ENCODE measurements around the gene CNPY1.

Gene CNPY1

GRCh38 chr7:155569681-155570080 lies 23.3 kb upstream of the CNPY1 start:
- TF ChIP-seq RAD21 (IDR thresholded peaks at IDR 0.05; ENCODE audit: low read depth) (no peak), TEAD4 (IDR thresholded peaks at IDR 0.05) (no peak), REST (IDR thresholded peaks at IDR 0.05; ENCODE audit: low read depth) (no peak), MAX (IDR thresholded peaks at IDR 0.05) (no peak), TAF1 (IDR thresholded peaks at IDR 0.05; ENCODE audit: low read depth) (no peak), YY1 (IDR thresholded peaks at IDR 0.05; ENCODE audit: low read depth) (no peak), CREB1 (IDR thresholded peaks at IDR 0.05; ENCODE audit: low read depth) (no peak), CEBPB (IDR thresholded peaks at IDR 0.05) (no peak), EP300 (IDR thresholded peaks at IDR 0.05; ENCODE audit: borderline replicate concordance) (no peak), ZBTB7A (IDR thresholded peaks at IDR 0.05; ENCODE audit: low read depth) (no peak), FOXM1 (IDR thresholded peaks at IDR 0.05; ENCODE audit: borderline replicate concordance, low read depth) (no peak)
- TF ChIP-seq, protein P1, sequence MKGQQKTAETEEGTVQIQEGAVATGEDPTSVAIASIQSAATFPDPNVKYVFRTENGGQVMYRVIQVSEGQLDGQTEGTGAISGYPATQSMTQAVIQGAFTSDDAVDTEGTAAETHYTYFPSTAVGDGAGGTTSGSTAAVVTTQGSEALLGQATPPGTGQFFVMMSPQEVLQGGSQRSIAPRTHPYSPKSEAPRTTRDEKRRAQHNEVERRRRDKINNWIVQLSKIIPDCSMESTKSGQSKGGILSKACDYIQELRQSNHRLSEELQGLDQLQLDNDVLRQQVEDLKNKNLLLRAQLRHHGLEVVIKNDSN (IDR thresholded peaks at IDR 0.05) = no peak

GRCh38 chr7:155568842-155569494 lies 22.6 kb upstream of the CNPY1 start:
- TF ChIP-seq TAF1 (IDR thresholded peaks at IDR 0.05; ENCODE audit: low read depth) = no peak
- no peak for TF ChIP-seq RAD21 (IDR thresholded peaks at IDR 0.05; ENCODE audit: low read depth)
- TF ChIP-seq YY1 (IDR thresholded peaks at IDR 0.05; ENCODE audit: low read depth) = no peak
- no peak for TF ChIP-seq REST (IDR thresholded peaks at IDR 0.05; ENCODE audit: low read depth)
- TF ChIP-seq TCF12 (IDR thresholded peaks at IDR 0.05; ENCODE audit: low read depth) = no peak
- no peak for TF ChIP-seq EP300 (IDR thresholded peaks at IDR 0.05; ENCODE audit: borderline replicate concordance)
- TF ChIP-seq NFIC (IDR thresholded peaks at IDR 0.05) = no peak
- TF ChIP-seq CREB1 (IDR thresholded peaks at IDR 0.05; ENCODE audit: low read depth) = no peak
- no peak for TF ChIP-seq ZBTB7A (IDR thresholded peaks at IDR 0.05; ENCODE audit: low read depth)
- TF ChIP-seq, protein P1 (IDR thresholded peaks at IDR 0.05) = no peak
- no peak for TF ChIP-seq EGR1 (IDR thresholded peaks at IDR 0.05)

GRCh38 chr7:155568333-155568660 lies 21.9 kb upstream of the CNPY1 start:
- TF ChIP-seq MAX (IDR thresholded peaks at IDR 0.05) (no peak), REST (IDR thresholded peaks at IDR 0.05; ENCODE audit: low read depth) (no peak), TAF1 (IDR thresholded peaks at IDR 0.05; ENCODE audit: low read depth) (no peak), CEBPB (IDR thresholded peaks at IDR 0.05) (no peak), EGR1 (IDR thresholded peaks at IDR 0.05) (no peak), RAD21 (IDR thresholded peaks at IDR 0.05; ENCODE audit: low read depth) (no peak), FOXM1 (IDR thresholded peaks at IDR 0.05; ENCODE audit: borderline replicate concordance, low read depth) (no peak)

- TF ChIP-seq YY1 (IDR thresholded peaks at IDR 0.05; ENCODE audit: low read depth) (no peak), ZBTB7A (IDR thresholded peaks at IDR 0.05; ENCODE audit: low read depth) (no peak), CEBPB (IDR thresholded peaks at IDR 0.05) (no peak), MAX (IDR thresholded peaks at IDR 0.05) (no peak), TEAD4 (IDR thresholded peaks at IDR 0.05) (no peak), REST (IDR thresholded peaks at IDR 0.05; ENCODE audit: low read depth) (no peak), NFIC (IDR thresholded peaks at IDR 0.05) (no peak), EGR1 (IDR thresholded peaks at IDR 0.05) (no peak), FOXM1 (IDR thresholded peaks at IDR 0.05; ENCODE audit: borderline replicate concordance, low read depth) (no peak), EP300 (IDR thresholded peaks at IDR 0.05; ENCODE audit: borderline replicate concordance) (no peak), CREB1 (IDR thresholded peaks at IDR 0.05; ENCODE audit: low read depth) (no peak), TCF12 (IDR thresholded peaks at IDR 0.05; ENCODE audit: low read depth) (no peak), TAF1 (IDR thresholded peaks at IDR 0.05; ENCODE audit: low read depth) (no peak), RAD21 (IDR thresholded peaks at IDR 0.05; ENCODE audit: low read depth) (no peak)
- TF ChIP-seq, protein P1 (IDR thresholded peaks at IDR 0.05) = no peak
These were observed 21.4 kb upstream of the CNPY1 start for GRCh38 chr7:155567646-155568332.
